Measurements from ENCODE around the gene AGAP5.
"Not testable (repeated sequence)": the region's sequence is repeated elsewhere in the genome, so short reads cannot be mapped to it uniquely, and the experiment has no call there.

GRCh38 chr10:73687641-73688040, 10.3 kb downstream of the AGAP5 start:
- TF ChIP-seq CTCF, POLR2A (IDR thresholded peaks at IDR 0.05): not testable (repeated sequence)

Measured in heart left ventricle (tissue), 13 donors.